ENCODE results near the gene ZNF627.

ZNF627 gene

DNA sequence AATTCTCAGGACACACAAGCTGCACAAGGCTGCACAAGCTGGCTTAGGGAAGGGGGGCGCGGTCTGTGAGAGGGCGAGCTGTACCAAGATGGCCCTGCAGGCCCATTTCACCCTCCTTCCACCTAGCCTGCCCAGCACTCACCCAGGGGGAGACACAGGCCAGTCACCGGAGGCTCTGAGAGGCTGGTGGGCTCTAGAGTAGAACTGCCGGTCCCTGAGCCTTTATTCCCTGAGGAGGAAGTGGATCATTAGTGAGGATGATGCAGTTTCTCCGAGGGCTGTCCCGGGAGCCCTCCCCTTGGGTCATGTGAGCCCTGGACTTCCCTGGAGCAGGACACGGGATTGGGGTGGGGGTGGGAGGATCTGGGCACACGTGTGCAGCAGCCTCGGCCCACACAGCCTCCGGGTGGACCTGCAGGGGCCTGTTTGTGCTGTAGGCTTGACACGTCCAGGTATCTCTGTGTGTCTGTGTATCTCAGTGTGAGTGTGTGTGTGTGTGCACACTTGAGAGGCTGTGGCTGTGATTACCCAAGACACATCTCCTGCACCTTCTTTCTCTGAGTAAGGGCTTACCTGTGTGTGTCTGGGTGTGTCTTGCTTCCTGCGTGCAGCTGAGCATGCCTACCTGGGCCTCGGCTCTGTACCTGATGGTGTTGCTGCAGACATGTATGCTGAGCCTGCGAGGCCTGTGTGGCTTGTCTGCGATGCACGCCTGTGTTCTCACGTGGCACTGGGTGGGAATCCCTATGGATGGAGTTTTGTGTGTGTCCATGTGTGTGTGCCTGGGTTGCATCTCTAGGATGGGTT lies 19.6 kb upstream of the ZNF627 start, which contains the start of gene ACP5:
Gene ACP5, minus strand, starts transcription at position 195 of the 807 bp plus-strand sequence. CDS start 328 bp downstream, outside the sequence.
- Histone ChIP-seq H3K9me3 (ENCODE audit: insufficient read depth, low read depth, low read length) (no peaks in the 10 kb centered on the region), H3K27ac (ENCODE audit: low read depth, low read length) (no peak within 1 kb of the TSS), H3K4me1 (ENCODE audit: insufficient read depth, low read length) (peaks cover 3% of the 10 kb centered on the region; the same call in 1 of the 2 replicates), H3K27me3 (ENCODE audit: insufficient read depth, low read length) (no peaks in the 10 kb centered on the region), H3K9ac (ENCODE audit: low read depth, low read length) (peak within 1 kb of the TSS; percentile 51; the same call in 1 of the 2 replicates), H3K4me3 (ENCODE audit: low read length) (peak within 1 kb of the TSS; percentile 51), H3K36me3 (ENCODE audit: insufficient read depth, low read length) (no peaks in the 10 kb centered on the region)
- WGBS: 87% methylated on average over 18 of the region's 18 CpGs

DNA sequence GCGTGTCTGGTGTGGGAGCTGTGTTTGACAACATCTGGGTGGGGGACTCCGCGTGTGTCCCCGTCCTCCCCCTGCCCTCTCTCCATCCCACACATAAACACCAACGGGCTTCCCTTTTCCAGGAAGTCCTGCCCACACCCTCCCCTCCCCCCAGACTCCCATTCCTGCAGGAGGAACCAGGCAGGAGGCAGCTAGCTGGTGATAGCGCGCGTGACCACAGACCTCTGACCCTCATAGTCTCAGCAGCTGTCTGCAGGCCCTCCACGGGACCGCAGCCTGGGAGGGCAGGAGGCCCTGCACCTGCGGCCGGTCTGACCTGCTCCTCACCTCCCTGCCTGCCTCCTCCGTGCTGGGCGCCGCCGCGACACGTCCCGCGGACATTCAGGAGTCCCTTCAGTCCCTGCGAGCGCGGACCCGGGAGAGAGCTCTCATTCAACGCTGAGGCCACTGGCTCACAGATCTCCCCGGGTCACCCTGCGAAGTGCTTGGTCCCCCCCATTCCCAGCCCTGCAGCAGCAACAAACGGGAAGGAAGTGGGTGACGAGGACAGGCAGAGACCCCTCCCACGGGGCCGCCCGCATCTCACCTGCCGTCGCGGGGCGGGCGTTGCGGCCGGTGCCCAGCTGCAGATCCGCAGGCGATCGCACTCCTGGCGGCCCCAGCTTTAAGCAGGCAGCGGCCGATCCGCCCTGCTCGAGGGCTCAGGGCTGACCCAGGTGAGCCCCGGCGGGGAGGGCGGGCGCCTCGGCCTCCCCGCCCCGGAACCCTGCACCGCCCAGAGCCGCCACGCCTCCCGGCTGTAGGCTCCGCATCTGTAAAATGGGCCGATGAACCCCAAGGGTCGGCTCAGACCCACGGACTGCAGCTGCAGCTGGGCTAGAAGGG lies 18.8 kb upstream of the ZNF627 start:
- no peaks in the 10 kb centered on the region for H3K9me3 ChIP-seq (ENCODE audit: insufficient read depth, low read depth, low read length)
- H3K27me3 ChIP-seq (ENCODE audit: insufficient read depth, low read length): no peaks in the 10 kb centered on the region
- H3K36me3 ChIP-seq (ENCODE audit: insufficient read depth, low read length): no peaks in the 10 kb centered on the region
- peak overlapping the region; percentile 51; the same call in 1 of the 2 replicates for H3K9ac ChIP-seq (ENCODE audit: low read depth, low read length)
- 75% methylated on average over 62 of the region's 62 CpGs for WGBS
- H3K4me1 ChIP-seq (ENCODE audit: insufficient read depth, low read length): peaks cover 3% of the 10 kb centered on the region; the same call in 1 of the 2 replicates
- H3K27ac ChIP-seq (ENCODE audit: low read depth, low read length): no peak overlapping the region
- peak overlapping the region; percentile 51 for H3K4me3 ChIP-seq (ENCODE audit: low read length)

DNA sequence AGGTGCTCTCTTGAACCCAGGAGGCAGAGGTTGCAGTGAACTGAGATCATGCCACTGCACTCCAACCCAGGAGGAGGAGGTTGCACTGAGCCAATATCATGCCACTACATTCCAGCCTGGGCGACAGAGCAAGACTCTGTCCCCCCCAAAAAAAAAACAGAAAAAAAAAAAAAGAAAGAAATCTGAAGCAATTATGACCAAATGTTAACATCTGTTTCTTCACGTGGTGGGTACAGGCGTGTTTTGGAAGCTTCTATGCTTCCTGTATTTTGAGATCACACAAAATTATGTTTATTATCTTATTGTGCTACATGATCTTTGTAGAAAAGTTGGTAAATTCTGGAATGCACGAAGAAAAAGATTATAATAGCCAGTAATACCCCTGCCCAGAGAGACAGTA lies 17.2 kb upstream of the ZNF627 start:
- Histone ChIP-seq H3K4me1 (ENCODE audit: insufficient read depth, low read length) (peaks cover 3% of the 10 kb centered on the region; the same call in 1 of the 2 replicates), H3K27ac (ENCODE audit: low read depth, low read length) (no peak overlapping the region), H3K27me3 (ENCODE audit: insufficient read depth, low read length) (no peaks in the 10 kb centered on the region), H3K9me3 (ENCODE audit: insufficient read depth, low read depth, low read length) (no peaks in the 10 kb centered on the region), H3K36me3 (ENCODE audit: insufficient read depth, low read length) (no peaks in the 10 kb centered on the region), H3K9ac (ENCODE audit: low read depth, low read length) (no peak overlapping the region), H3K4me3 (ENCODE audit: low read length) (no peak overlapping the region)
- WGBS: 95% methylated on average over 3 of the region's 4 CpGs

DNA sequence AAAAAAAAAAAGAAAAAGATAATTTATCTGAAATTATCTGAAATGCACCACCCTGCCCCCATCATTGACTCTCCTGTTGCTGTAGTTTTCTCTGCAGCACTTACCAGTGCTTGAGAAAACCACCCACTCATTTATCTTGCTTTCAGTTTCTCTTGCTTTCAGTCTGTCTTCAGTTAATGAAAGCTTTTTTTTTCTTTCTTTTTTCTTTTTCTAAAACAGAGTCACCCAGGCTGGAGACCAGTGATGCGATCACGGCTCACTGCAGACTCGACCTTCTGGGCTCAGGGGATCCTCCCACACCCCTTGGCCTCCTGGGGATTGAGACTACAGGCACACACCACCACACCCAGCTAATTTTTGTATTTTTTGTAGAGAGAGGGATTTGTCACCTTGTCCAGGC lies 15.5 kb upstream of the ZNF627 start:
- WGBS: 74% methylated on average over 3 of the region's 3 CpGs
- no peak overlapping the region for H3K27ac ChIP-seq (ENCODE audit: low read depth, low read length)

DNA sequence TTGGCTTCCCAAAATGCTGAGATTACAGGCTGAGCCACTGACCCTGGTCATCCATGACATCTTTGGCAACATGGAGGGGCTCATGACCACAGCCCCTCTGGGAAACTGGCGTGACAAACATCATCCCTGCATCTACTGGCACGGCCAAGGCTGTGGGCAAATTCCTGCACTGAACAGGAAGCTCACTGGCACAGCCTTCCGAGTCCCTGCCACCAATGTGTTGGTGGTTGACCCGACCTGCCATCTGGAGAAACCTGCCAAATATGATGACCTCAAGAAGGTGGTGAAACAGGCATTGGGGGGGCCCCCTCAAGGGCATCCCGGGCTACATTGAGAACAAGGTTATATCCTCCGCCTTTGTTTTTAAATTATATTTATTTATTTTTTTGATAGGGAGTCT lies 11.0 kb upstream of the ZNF627 start:
- no peak overlapping the region for H3K4me3 ChIP-seq (ENCODE audit: low read length)
- no peaks in the 10 kb centered on the region for H3K9me3 ChIP-seq (ENCODE audit: insufficient read depth, low read depth, low read length)
- no peaks in the 10 kb centered on the region for H3K36me3 ChIP-seq (ENCODE audit: insufficient read depth, low read length)
- WGBS: 84% methylated on average over 5 of the region's 6 CpGs
- H3K9ac ChIP-seq (ENCODE audit: low read depth, low read length): no peak overlapping the region
- H3K4me1 ChIP-seq (ENCODE audit: insufficient read depth, low read length): no peaks in the 10 kb centered on the region
- no peak overlapping the region for H3K27ac ChIP-seq (ENCODE audit: low read depth, low read length)
- no peaks in the 10 kb centered on the region for H3K27me3 ChIP-seq (ENCODE audit: insufficient read depth, low read length)

More for the DNA sequence above, 15.5 kb upstream of the ZNF627 start:
- H3K9ac ChIP-seq (ENCODE audit: low read depth, low read length): no peak overlapping the region
- H3K4me1 ChIP-seq (ENCODE audit: insufficient read depth, low read length): peaks cover 3% of the 10 kb centered on the region; the same call in 1 of the 2 replicates
- H3K4me3 ChIP-seq (ENCODE audit: low read length): no peak overlapping the region
- no peaks in the 10 kb centered on the region for H3K9me3 ChIP-seq (ENCODE audit: insufficient read depth, low read depth, low read length)
- no peaks in the 10 kb centered on the region for H3K27me3 ChIP-seq (ENCODE audit: insufficient read depth, low read length)
- no peaks in the 10 kb centered on the region for H3K36me3 ChIP-seq (ENCODE audit: insufficient read depth, low read length)

DNA sequence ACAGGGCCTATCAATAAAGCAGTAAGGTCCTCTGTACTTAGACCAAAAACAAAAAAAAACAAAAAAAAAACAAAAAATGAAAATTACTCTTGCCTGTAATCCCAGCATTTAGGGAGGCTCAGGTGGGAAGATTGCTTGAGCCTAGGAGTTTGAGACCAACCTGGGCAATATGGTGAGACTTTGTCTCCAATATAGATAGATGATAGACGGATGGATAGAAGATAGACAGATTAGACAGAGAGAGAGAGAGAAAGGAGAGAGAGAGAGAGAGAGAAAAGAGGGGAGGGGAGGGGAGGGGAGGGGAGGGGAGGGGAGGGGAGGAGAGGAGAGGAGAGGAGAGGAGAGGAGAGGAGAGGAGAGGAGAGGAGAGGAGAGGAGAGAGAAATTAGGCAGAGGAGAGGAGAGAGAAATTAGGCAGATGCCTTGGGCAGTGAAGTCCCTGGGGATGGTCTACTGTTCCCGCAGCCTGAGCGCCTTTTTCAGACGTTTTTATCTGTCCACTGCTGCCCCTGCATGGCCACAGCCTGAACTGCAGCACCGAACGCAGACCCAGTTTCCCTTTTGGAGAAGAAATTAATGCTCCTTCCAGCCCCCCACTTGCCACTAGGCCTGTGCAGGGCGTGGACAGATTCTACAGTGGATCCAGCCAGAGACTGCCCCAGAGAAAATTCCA lies 9.8 kb upstream of the ZNF627 start:
- H3K4me3 ChIP-seq (ENCODE audit: low read length): no peak overlapping the region
- H3K36me3 ChIP-seq (ENCODE audit: insufficient read depth, low read length): no peaks in the 10 kb centered on the region
- H3K4me1 ChIP-seq (ENCODE audit: insufficient read depth, low read length): no peaks in the 10 kb centered on the region
- H3K27me3 ChIP-seq (ENCODE audit: insufficient read depth, low read length): no peaks in the 10 kb centered on the region
- no peaks in the 10 kb centered on the region for H3K9me3 ChIP-seq (ENCODE audit: insufficient read depth, low read depth, low read length)
- H3K9ac ChIP-seq (ENCODE audit: low read depth, low read length): no peak overlapping the region
- H3K27ac ChIP-seq (ENCODE audit: low read depth, low read length): no peak overlapping the region
- 8% methylated on average over 7 of the region's 7 CpGs for WGBS

DNA sequence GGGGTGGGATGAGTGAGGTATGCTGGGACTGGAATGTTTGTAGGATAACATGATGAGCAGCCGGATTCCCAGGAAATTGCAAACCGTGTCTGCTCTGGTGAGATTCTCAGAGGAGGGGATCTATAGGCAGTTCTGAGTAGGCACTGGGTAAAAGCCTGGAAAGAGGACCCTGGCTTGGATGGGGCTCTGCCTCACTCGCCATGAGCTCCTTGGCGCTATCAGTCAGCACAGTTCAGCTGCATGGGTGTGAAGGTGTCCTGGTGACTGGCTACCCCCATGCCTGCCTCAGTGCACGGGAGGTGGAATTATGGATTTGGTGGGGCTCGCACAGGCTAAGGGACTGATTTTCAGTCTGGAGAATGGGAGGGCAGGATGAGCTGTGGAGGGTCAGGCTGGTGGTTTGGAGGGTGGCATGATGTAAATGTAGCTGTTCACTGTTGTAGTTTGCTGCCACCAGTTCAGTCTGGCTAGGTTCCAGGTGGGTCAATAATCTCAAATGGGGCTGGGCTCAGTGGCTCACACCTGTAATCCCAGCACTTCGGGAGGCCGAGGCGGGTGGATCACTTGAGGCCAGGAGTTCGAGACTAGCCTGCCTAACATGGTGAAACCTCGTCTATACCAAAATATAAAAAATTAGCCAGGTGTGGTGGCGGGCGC lies 9.2 kb upstream of the ZNF627 start:
- H3K4me1 ChIP-seq (ENCODE audit: insufficient read depth, low read length): no peaks in the 10 kb centered on the region
- no peak overlapping the region for H3K9ac ChIP-seq (ENCODE audit: low read depth, low read length)
- 88% methylated on average over 13 of the region's 13 CpGs for WGBS
- no peaks in the 10 kb centered on the region for H3K9me3 ChIP-seq (ENCODE audit: insufficient read depth, low read depth, low read length)
- no peaks in the 10 kb centered on the region for H3K36me3 ChIP-seq (ENCODE audit: insufficient read depth, low read length)
- H3K27me3 ChIP-seq (ENCODE audit: insufficient read depth, low read length): no peaks in the 10 kb centered on the region
- no peak overlapping the region for H3K4me3 ChIP-seq (ENCODE audit: low read length)
- no peak overlapping the region for H3K27ac ChIP-seq (ENCODE audit: low read depth, low read length)

DNA sequence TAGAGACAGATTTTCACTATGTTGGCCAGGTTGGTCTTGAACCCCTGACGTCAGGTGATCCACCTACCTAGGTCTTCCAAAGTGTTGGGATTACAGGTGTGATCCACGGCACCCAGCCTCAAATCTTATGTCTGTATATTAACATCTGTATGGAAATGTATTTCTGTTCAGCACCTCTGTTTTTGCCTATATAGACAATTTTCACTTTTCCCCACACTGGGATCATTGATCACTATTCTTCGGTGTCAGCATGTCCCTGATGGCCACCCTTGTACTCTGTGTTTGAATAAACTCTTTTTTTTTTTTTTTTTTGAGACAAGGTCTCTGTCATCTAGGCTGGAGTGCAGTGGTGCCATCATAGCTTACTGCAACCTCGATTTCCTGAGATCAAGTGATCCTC lies 3.2 kb upstream of the ZNF627 start:
- Histone ChIP-seq H3K27ac (ENCODE audit: low read depth, low read length) (no peak overlapping the region), H3K9ac (ENCODE audit: low read depth, low read length) (no peak overlapping the region), H3K36me3 (ENCODE audit: insufficient read depth, low read length) (peaks cover 4% of the 10 kb centered on the region; the same call in 1 of the 2 replicates), H3K4me1 (ENCODE audit: insufficient read depth, low read length) (peaks cover 8% of the 10 kb centered on the region; the same call in 1 of the 2 replicates), H3K27me3 (ENCODE audit: insufficient read depth, low read length) (no peaks in the 10 kb centered on the region), H3K9me3 (ENCODE audit: insufficient read depth, low read depth, low read length) (no peaks in the 10 kb centered on the region), H3K4me3 (ENCODE audit: low read length) (no peak overlapping the region)
- WGBS: 100% methylated on average over 3 of the region's 4 CpGs

DNA sequence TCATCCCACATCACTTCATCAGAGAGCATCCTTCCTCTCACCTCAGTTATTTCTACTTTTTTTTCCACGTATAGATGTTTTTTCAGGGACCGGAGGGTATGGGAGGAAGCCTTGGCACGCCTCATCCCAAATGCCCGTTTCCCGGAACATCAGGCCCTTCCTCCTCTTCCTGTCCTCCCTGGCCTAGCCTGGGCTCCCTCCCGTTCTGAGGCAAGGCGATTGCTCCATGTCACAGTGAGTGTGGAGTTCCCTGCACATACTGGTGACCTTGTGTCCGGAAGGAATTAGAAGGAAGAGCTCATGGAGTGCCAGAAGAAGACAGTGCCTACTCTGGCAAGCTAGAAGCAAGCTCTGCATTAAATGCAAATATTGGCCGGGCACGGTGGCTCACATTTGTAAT lies 1.1 kb upstream of the ZNF627 start:
- Histone ChIP-seq H3K4me1 (ENCODE audit: insufficient read depth, low read length) (peaks cover 14% of the 10 kb centered on the region), H3K27ac (ENCODE audit: low read depth, low read length) (no peak overlapping the region), H3K4me3 (ENCODE audit: low read length) (no peak overlapping the region), H3K9ac (ENCODE audit: low read depth, low read length) (no peak overlapping the region), H3K27me3 (ENCODE audit: insufficient read depth, low read length) (no peaks in the 10 kb centered on the region), H3K36me3 (ENCODE audit: insufficient read depth, low read length) (peaks cover 14% of the 10 kb centered on the region; the same call in 1 of the 2 replicates), H3K9me3 (ENCODE audit: insufficient read depth, low read depth, low read length) (no peaks in the 10 kb centered on the region)
- WGBS: 95% methylated on average over 10 of the region's 10 CpGs

DNA sequence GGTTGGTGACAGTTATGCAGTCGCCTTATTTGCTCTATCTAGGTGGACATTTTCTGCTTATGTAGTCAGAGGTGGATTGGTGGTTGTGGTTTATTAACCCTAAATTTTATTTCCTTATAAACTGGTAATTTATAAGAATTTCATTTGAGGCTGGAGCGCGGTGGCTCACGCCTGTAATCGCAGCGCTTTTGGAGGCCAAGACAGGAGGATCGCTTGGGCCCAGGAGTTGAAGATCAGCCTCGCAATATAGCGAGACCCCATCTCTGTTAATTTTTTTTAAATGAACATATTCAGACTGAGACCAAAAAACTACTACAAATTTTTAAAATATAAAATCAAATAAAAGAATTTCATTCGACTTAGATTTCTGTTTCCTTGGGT lies 810 bp downstream of the ZNF627 start:
- peaks cover 14% of the 10 kb centered on the region for H3K4me1 ChIP-seq (ENCODE audit: insufficient read depth, low read length)

More for the DNA sequence above, 810 bp downstream of the ZNF627 start:
- peak overlapping the region; percentile 99 for H3K9ac ChIP-seq (ENCODE audit: low read depth, low read length)
- peak overlapping the region; percentile 99 for H3K27ac ChIP-seq (ENCODE audit: low read depth, low read length)
- peak overlapping the region; percentile 90 for H3K4me3 ChIP-seq (ENCODE audit: low read length)
- no peaks in the 10 kb centered on the region for H3K27me3 ChIP-seq (ENCODE audit: insufficient read depth, low read length)
- H3K9me3 ChIP-seq (ENCODE audit: insufficient read depth, low read depth, low read length): no peaks in the 10 kb centered on the region
- 56% methylated on average over 10 of the region's 10 CpGs for WGBS
- peaks cover 14% of the 10 kb centered on the region; the same call in 1 of the 2 replicates for H3K36me3 ChIP-seq (ENCODE audit: insufficient read depth, low read length)
